PC-3 (cell line): ENCODE data around the gene NSUN3. TPM values are rescaled to one million over a fixed set of nuclear protein-coding genes. Genes with fewer than 3 reads are reported as not detected.

Source experiments
- ATAC-seq: fragments of 200-7000 bp; cut with Tn5 transposase; 2 replicates; pipeline ENCODE4 v1.9.1; 2020; ENCODE audit warnings: mild to moderate bottlenecking, moderate library complexity
- BruUV-seq: library from RNA; stranded (reverse); fragments of 400-500 nt; replicated peaks from 2 replicates; lab custom pipeline; 2021; lab: Mats Ljungman, UMichigan
- CTCF ChIA-PET: fragments of 300-600 bp; sonication (Branson Sonifier 250); formaldehyde crosslinking; loops from one replicate; lab custom pipeline; 2022; ENCODE audit warnings: antibody characterized with exemption; lab: Charles Lee
- POLR2A ChIA-PET: fragments of 300-600 bp; sonication (Branson Sonifier 250); formaldehyde crosslinking; loops from one replicate; lab custom pipeline; 2022; ENCODE audit warnings: antibody characterized with exemption; ENCODE audit not compliant: unreplicated experiment; lab: Charles Lee
- DNase-seq: peaks from one replicate; pipeline ENCODE4 v3.0.0-alpha.2; 2015
- H2AFZ ChIP-seq: fragments of 300-600 bp; sonication (generic); 2 replicates; pipeline ENCODE4 v1.6.0; 2016; ENCODE audit warnings: antibody characterized with exemption, low read length
- H3F3A ChIP-seq: fragments of 300-600 bp; sonication (generic); one replicate; pipeline ENCODE4 v1.6.0; 2017; ENCODE audit warnings: antibody characterized with exemption, low read length, control low read depth, mild to moderate bottlenecking; ENCODE audit not compliant: unreplicated experiment
- H3K27ac ChIP-seq: fragments of 300-600 bp; sonication (generic); 2 replicates; pipeline ENCODE4 v1.5.1; 2016; ENCODE audit warnings: mild to moderate bottlenecking, low read length
- H3K27me3 ChIP-seq: fragments of 300-600 bp; sonication (generic); 2 replicates; pipeline ENCODE4 v1.6.1; 2016; ENCODE audit warnings: low read length, mixed read lengths
- H3K36me3 ChIP-seq: fragments of 300-600 bp; sonication (generic); 2 replicates; pipeline ENCODE4 v1.6.1; 2016; ENCODE audit warnings: low read depth, mixed run types, low read length, mixed read lengths
- H3K4me1 ChIP-seq: fragments of 300-600 bp; sonication (generic); 2 replicates; pipeline ENCODE4 v1.5.1; 2016; ENCODE audit warnings: low read length; ENCODE audit not compliant: insufficient read depth
- H3K4me2 ChIP-seq: fragments of 300-600 bp; sonication (generic); 2 replicates; pipeline ENCODE4 v1.6.0; 2016; ENCODE audit warnings: low read length
- H3K4me3 ChIP-seq: fragments of 300-600 bp; sonication (generic); 2 replicates; pipeline ENCODE4 v1.5.1; 2016; ENCODE audit warnings: mild to moderate bottlenecking, low read length, mixed read lengths
- H3K79me2 ChIP-seq: fragments of 300-600 bp; sonication (generic); 2 replicates; pipeline ENCODE4 v1.6.1; 2017; ENCODE audit warnings: low read length, mixed read lengths
- H3K9ac ChIP-seq: fragments of 300-600 bp; sonication (generic); 2 replicates; pipeline ENCODE4 v1.6.0; 2016; ENCODE audit warnings: mild to moderate bottlenecking, low read length
- H3K9me2 ChIP-seq: fragments of 300-600 bp; sonication (generic); replicated peaks from 2 replicates; pipeline ENCODE4 v1.6.1; 2016; ENCODE audit warnings: mixed run types, low read length, mixed read lengths
- H3K9me3 ChIP-seq: fragments of 300-600 bp; sonication (generic); 2 replicates; pipeline ENCODE4 v1.6.1; 2016; ENCODE audit warnings: low read length, mixed read lengths
- H4K20me1 ChIP-seq: fragments of 300-600 bp; sonication (generic); 2 replicates; pipeline ENCODE4 v1.6.1; 2016; ENCODE audit warnings: low read length, mixed read lengths
- EZH2 ChIP-seq: fragments of 300-600 bp; sonication (generic); IDR thresholded peaks from one replicate; pipeline ENCODE4 v1.6.1; 2017; ENCODE audit warnings: antibody characterized with exemption, mild to moderate bottlenecking, low read length; ENCODE audit not compliant: unreplicated experiment
- EZH2phosphoT487 ChIP-seq: fragments of 300-600 bp; sonication (generic); IDR thresholded peaks from 2 replicates; pipeline ENCODE4 v1.6.1; 2018; ENCODE audit warnings: mild to moderate bottlenecking, antibody characterized with exemption, low read length, borderline replicate concordance
- intact Hi-C: fragments of 100-400 bp; cut with micrococcal nuclease; formaldehyde crosslinking; loops from 2 replicates; pipeline ENCODE4 v1.9.0; 2023
- total RNA-seq: library from RNA; depleted of rRNA; stranded (reverse); fragments of >200 nt; gene quantifications from 2 replicates; pipeline ENCODE4 v1.2.3, GENCODE V29; 2014
- TF ChIP-seq, protein P1 (sequence below): fragments of 300-600 bp; sonication (generic); conservative IDR thresholded peaks from 2 replicates; pipeline ENCODE4 v1.5.1; 2017; ENCODE audit warnings: antibody characterized with exemption, low read depth, mild to moderate bottlenecking, low read length

NSUN3 gene
- total RNA-seq, 1 experiment from 2014 or later = 4.4 TPM

DNA sequence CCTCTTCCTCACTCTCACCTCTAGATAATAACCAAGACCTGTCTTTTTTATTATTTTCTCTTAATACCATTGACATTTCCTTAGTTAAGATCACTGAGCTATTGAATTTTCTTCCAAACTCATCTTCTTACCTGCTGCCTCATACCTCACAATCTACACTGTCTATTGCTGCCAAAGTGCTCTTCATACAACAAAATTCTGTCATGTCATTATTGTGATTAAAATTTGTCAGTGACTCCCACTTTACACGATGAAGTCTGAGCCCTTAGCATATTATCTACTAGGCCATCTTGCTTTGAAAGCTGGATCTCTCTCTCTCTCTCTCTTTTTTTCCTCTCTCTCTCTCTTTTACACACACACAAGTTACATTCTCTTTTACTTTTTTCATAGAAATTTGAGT is 73.3 kb downstream of the NSUN3 start:
- ATAC-seq (no peak), DNase-seq (no peak)
- TF ChIP-seq EZH2 (no peak), EZH2phosphoT487 (no peak)
- TF ChIP-seq, protein P1, sequence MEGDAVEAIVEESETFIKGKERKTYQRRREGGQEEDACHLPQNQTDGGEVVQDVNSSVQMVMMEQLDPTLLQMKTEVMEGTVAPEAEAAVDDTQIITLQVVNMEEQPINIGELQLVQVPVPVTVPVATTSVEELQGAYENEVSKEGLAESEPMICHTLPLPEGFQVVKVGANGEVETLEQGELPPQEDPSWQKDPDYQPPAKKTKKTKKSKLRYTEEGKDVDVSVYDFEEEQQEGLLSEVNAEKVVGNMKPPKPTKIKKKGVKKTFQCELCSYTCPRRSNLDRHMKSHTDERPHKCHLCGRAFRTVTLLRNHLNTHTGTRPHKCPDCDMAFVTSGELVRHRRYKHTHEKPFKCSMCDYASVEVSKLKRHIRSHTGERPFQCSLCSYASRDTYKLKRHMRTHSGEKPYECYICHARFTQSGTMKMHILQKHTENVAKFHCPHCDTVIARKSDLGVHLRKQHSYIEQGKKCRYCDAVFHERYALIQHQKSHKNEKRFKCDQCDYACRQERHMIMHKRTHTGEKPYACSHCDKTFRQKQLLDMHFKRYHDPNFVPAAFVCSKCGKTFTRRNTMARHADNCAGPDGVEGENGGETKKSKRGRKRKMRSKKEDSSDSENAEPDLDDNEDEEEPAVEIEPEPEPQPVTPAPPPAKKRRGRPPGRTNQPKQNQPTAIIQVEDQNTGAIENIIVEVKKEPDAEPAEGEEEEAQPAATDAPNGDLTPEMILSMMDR = no peak
- Histone ChIP-seq H3K4me3 (no peak overlapping the region), H3K9ac (no peak overlapping the region), H3K79me2 (no peaks in the 10 kb centered on the region), H3K27ac (no peak overlapping the region), H4K20me1 (no peaks in the 10 kb centered on the region), H3K4me1 (no peaks in the 10 kb centered on the region), H3F3A (no peaks in the 10 kb centered on the region), H3K36me3 (no peaks in the 10 kb centered on the region), H3K9me3 (no peaks in the 10 kb centered on the region), H3K9me2 (no peaks in the 10 kb centered on the region), H3K4me2 (no peak overlapping the region), H2AFZ (no peak overlapping the region), H3K27me3 (no peaks in the 10 kb centered on the region)
- ChIA-PET CTCF (no interaction called here), POLR2A (no interaction called here)
- BruUV-seq = no TSS peak
- intact Hi-C loops = no loop called here

DNA sequence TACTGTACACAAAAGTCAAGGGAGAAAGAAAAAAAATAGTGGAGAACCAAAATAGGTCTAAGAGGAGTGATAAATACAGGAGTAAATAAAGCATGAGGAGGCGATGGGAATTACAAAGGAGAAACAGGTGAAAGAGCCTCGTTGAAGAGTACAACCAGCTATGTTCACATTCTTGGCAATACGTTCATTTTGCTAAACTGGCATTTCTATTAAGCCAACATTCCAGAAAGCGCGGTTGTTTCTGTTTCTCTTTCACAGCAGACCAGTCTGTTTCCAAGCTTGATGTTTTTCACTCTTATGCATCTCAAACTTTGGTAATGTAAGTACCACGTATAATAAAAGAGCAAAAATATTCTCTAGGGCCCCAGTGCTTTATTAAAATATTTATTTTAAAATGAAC is 74.5 kb downstream of the NSUN3 start:
- no peaks in the 10 kb centered on the region for H3K27me3 ChIP-seq
- H3K4me1 ChIP-seq = no peaks in the 10 kb centered on the region
- H4K20me1 ChIP-seq = no peaks in the 10 kb centered on the region
- ChIA-PET CTCF (interaction anchor here (0.5 kb wide), 1 partner anchor 145 kb away, joined by 3 read pairs; no protein-coding TSS in a partner anchor), POLR2A (no interaction called here)
- BruUV-seq = no TSS peak
- H2AFZ ChIP-seq = no peak overlapping the region
- no peaks in the 10 kb centered on the region for H3K36me3 ChIP-seq
- intact Hi-C loops = no loop called here
- no peak for DNase-seq
- no peak overlapping the region for H3K4me3 ChIP-seq
- no peak overlapping the region for H3K4me2 ChIP-seq
- TF ChIP-seq EZH2 (no peak), EZH2phosphoT487 (no peak)
- TF ChIP-seq, protein P1 = no peak
- H3K9me2 ChIP-seq = no peaks in the 10 kb centered on the region
- H3K27ac ChIP-seq = no peak overlapping the region
- no peaks in the 10 kb centered on the region for H3F3A ChIP-seq
- H3K79me2 ChIP-seq = no peaks in the 10 kb centered on the region
- H3K9ac ChIP-seq = no peak overlapping the region
- H3K9me3 ChIP-seq = no peaks in the 10 kb centered on the region
- ATAC-seq = no peak

DNA sequence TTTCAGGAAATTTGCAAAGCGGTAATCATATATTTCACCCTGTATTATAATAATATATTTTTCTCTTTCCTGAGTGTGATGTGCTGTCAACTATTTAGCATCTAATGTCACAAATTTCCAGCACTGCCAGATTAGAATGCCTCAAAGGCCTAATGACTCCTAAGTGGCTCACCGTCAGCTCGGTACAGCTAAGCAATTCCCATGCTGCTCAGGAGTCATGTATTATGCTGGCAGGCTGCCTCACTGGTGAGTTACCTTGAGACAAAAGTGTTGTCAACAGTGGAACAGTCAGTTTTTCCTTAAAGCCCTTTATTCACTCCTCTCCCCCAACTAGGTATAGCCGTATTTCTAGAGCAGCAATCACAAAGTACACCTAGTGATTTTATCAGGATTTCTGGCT is 83.6 kb downstream of the NSUN3 start:
- Histone ChIP-seq H3K9ac (no peak overlapping the region), H3K79me2 (no peaks in the 10 kb centered on the region), H3K4me2 (no peak overlapping the region), H3F3A (no peaks in the 10 kb centered on the region), H3K4me1 (no peaks in the 10 kb centered on the region), H3K4me3 (no peak overlapping the region), H3K27me3 (no peaks in the 10 kb centered on the region), H2AFZ (no peak overlapping the region), H3K27ac (no peak overlapping the region), H3K9me3 (no peaks in the 10 kb centered on the region), H3K9me2 (no peaks in the 10 kb centered on the region), H3K36me3 (no peaks in the 10 kb centered on the region), H4K20me1 (no peaks in the 10 kb centered on the region)
- ATAC-seq (peak; percentile 38; the same call in 1 of the 2 replicates), DNase-seq (peak; percentile 43)
- intact Hi-C loops = no loop called here
- ChIA-PET POLR2A (no interaction called here), CTCF (no interaction called here)
- BruUV-seq = no TSS peak
- no peak for TF ChIP-seq EZH2phosphoT487
- no peak for TF ChIP-seq EZH2
- TF ChIP-seq, protein P1 = no peak
